HUDEP-2 (cell line): ENCODE results near the gene KIAA0040.

Source experiments
- DNase-seq, 76 experiments: peaks; one replicate each; lab custom pipeline; 2025; ENCODE audit not compliant: unreplicated experiment in 76 of 76; lab: John Stamatoyannopoulos, UW

The KIAA0040 gene

DNA sequence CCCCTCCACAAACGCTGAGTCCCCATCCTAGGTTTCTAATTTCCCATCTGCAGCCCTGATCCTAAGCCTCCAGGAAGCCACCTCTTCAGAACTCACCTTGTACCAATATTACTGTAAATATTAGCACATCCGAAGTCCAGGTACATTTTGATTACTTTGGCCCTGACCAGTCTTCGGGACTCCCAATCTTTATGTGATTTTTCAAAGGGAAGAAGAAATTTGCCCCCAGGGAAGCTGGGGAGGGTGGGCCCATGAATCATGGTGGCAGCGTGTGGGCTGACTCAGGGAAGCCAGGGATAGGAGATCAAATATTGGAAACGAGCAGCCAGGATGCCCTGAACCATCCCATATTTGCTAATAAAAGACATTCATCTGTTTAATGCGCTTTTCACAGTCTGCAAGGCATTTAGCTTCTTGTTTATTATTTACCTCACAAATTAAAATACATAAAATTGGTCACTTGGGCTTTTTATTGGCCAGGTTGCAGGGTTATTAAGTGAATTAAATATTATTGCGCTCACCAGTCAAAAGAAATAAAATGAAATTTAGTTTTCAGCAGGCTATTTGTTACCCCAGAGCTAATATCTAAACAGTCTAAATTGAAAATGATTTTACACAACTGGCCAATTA lies 46.6 kb downstream of the KIAA0040 start:
- no peak for DNase-seq

DNA sequence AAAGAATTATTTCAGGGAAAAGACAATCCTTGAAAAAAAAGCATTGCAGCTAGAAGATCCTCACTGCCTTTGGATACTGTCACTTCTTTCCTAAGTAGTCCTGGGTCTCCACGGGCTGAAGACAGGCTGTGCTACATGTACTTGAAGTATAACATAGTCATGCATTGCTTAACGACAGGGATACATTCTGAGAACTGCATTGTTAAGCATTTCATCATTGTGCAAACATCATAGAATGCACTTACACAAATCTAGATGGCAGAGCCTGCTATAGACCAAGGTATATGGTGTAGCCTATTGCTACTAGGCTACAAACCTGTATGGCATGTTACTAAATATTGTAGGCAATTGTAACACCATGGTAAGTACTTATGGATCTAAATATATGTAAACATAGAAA lies 54.0 kb downstream of the KIAA0040 start:
- no peak for DNase-seq

DNA sequence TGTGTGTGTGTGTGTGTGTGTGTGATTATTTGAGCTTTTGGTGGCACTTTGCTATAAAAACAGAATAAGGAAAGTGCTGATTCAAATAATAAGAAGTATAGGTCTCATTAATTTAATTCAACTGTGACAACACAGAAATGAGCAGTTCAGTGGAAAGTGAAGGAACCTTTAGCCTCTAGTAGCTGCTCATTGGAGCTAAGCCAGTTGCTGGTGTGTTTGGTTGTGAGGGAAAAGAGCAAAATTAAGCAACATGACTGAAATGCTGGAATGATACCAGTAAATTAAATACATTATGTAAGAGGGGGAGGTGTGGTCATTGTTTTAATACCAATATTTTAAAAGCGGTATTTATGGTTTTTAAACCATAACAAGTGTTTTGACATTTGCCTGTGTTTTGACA lies 55.2 kb downstream of the KIAA0040 start:
- no peak for DNase-seq

DNA sequence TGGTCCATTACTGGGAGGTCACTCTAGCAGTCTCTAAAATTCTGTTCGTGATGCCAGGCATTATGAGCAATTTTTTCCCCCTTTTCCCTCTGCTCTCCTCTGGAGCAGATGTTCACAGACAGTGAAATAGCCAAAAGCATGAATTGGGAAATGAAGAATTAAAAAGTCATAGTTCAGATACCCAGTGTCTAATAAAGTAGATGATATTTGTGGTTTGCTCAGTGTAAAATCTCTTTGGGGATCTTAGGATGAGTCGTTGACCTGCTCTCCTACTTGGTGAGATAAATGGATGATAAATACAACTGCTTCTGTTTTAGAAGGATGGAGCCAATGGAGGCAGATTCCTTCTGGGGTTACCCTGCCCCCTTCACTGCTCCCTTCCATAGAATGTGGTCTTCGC lies 56.3 kb downstream of the KIAA0040 start:
- no peak for DNase-seq

DNA sequence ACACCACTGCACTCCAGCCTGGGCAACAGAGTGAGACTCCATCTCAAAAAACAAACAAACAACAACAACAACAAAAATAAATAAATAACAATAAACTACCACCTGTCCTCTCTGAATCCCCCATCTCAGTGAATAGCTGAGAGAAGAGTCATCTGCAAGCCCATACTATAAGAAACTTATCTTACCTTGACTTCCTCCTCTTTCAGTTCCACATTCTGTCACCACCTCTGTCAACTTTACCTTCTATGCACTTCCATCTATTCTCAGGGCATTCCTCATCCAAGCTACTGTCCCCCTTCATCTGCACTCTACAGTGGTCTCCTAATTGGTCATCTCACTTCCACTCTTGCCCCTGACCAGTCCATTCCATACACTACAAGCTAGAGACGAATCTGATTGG lies 58.1 kb downstream of the KIAA0040 start:
- no peak for DNase-seq

DNA sequence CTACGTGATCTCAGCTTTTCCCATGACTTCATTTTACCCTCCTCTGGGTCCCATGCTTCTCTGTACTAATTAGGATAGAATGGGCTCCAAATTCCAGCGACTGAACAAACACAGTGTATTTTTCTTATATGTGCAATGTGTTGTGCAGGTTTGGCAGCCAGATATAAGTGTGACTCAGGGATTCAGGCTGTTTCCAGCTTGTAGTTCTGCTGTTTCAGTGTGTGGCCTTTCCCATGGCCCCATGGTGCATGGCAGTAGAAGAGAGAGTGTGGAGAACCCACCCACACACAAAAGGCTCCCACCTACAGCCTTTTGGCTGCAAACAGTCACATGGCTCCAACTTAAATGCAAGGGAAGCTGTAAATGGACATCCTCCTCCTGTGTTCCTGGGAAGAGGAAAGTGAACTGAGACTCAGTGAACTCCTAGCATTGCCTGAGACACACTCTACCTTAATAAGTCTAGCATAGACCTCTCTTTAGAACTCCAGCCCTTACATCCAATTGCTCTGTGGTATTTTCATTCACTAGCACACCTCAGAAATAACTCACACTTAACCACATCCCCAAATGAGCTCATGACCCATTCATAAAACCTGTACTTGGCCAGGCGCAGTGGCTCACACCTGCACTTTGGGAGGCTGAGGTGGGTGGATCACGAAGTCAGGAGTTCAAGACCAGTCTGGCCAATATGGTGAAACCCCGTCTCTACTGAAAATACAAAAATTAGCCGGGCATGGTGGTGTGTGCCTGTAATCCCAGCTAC lies 58.7 kb downstream of the KIAA0040 start:
- DNase-seq: no peak

DNA sequence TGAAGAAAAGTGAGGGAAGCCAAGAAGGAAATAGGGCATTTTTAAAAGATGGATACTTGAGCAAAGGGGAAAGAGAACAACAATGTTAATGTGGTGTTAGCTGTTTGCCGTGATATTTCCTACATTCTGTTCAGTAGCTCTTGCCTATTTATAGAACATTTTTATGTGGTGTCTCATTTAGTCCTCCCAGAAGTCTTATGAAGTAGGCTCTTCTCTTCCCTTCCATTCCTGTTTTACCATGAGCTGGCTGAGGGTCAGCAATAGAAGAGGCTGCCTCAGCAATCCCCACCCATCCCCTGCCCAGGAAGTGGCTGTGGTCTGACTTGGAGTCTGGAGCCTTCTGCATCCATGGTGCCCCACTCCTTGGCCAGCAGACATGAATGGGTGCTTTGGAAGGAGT lies 60.1 kb downstream of the KIAA0040 start:
- DNase-seq: no peak

DNA sequence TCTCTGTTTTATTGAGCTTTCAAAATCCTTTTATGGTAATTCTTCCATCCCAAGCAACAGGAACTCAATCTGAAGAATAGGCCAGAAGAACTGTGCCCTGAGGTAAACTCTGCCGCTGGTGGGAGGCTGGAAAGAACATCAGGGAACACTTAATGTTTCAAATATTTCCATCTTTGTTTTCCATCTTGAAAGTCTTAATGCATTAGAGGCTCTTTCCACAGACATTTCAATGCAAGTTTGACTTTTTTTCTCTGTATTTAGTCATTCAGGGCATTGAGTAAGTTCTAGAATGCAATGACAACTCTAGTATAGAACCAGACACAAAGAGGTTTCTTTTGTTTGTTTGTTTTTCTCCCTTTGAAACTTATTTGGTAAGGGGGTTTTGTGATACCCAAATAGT lies 61.5 kb downstream of the KIAA0040 start:
- DNase-seq: no peak

DNA sequence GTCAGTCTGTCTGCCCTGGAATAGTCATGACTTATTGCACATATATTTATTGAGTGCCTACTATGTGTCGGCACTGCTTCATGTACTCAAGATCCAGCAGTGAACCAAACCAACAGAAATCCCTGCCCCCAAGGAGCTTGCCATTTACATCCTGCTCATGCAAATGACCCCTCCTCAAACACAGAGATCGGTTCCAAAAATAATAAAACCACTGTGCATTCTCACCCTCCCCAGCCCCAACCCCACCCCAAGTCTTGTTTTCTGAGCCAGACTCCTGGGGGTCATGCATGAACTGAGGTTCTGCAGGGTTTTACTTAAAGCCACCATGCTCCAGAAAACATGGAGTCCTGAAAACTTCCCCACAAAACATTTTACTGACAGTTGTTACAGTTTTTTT lies 61.9 kb downstream of the KIAA0040 start:
- no peak for DNase-seq

DNA sequence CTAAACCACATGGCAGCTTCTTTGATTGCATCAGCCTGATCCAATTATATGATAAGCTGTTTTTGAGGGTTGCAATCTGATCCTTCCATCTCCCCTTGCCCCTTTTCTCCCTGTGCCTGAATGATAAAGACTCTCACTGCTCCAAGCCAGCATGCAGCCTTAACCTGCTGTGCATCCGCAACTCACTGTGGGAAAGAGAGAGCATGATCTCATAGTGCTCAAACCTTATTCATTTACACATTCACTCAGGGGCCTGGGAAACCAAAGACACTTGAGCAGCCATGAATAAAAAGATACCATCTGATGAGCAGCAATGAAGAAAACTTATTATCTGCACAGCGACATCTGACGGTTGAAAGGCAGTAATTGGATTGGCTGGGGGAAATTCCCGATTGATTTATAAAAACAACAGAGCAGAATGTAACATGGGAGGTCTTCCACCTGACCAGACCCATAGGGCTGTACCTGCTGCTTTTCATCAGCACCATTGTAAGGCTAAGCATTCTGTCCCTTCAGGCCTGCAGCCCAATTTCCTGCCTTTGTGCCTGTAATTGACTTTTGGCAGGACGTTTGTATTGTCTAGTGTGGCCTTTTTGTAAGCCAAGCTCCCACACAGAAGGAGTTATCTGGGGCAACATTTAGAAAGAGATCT lies 62.5 kb downstream of the KIAA0040 start:
- DNase-seq: no peak

DNA sequence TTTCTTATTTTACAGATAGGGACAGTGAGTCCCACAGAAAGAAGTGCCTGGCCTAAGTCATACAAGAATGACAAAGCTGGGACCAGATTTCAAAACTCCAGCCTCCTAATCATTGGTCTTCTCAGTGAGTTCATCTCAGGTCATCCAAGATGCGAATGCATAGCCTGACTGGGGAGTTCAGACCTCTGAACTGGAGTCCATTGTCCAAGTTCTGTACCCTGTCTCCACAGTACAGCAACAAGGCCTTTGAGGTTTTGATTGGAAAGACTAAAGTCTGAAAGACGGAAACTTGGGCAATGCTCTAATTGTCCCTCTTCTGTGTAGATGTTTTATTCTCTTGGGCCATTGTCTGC lies 63.0 kb downstream of the KIAA0040 start:
- no peak for DNase-seq

DNA sequence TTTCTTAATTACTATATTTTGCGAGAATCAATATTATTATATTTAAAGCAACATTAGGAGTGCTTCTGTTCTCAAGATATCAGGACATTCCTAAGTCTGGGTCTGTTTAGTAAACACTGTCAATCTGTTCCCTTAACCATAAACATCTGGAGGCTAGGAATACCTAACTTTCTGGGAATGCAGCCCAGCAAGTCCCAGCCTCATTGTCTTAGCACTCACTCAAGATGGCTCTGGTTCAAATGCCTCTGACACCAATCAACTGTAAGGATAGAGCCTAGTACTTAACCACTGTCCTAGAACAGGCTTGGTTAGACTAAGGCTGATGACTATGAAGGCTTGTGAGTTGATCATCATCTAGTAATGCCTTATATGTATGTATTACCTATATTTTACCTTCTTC lies 63.4 kb downstream of the KIAA0040 start:
- DNase-seq: no peak

DNA sequence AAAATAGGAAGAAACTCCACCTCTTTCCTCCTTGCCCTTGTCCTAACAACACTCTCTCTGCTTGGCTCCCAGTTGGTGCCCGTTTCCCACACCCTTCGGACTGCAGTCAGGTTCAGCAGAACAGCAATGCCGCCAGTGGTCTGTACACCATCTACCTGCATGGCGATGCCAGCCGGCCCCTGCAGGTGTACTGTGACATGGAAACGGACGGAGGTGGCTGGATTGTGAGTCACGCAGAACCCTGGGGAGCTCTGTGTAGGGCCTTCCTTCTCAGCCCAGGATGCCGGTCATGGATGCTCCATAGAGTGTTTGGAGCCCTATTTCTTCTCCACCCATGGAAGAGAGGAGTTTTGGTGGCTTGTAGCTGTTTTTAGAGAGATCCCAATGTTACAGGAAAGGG lies 64.1 kb downstream of the KIAA0040 start:
- no peak for DNase-seq

DNA sequence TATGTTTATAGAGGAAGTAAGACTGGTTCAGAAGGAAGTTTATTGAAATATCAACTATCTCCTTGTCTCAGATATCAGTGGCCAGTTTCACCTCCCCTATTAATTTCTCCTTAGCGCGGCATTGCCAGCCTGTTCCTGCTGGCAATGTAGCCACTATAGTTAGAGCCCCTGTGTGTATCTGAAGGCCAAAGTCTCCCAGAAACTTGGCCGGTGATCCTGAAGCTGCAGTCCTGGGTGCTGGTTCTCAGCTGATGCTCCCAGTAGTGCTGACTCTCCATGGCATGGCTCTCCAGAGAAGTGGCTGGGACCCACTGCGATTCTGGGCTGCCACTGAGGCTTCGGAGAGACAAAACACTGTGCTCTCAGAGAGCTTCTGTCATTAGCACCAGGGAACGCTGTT lies 65.0 kb downstream of the KIAA0040 start:
- DNase-seq: no peak

DNA sequence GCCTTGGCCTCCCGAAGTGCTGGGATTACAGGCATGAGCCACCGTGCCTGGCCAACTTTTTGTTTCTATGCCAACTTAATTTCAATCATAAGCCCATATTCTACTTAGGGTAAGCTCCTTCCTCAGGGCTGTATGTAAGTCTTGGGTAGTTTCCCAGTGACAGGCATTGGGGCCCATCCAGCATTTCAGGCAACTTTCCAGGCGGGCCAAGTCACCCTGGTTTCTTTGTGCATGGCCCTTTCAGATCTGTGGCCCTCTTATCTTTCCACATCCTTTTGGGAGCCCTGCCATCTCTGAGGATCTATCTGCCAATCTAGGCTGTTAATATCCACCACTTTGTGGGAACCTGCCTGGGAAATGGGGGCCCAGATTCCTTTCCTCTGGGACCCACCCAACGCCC lies 66.2 kb downstream of the KIAA0040 start:
- DNase-seq: no peak

DNA sequence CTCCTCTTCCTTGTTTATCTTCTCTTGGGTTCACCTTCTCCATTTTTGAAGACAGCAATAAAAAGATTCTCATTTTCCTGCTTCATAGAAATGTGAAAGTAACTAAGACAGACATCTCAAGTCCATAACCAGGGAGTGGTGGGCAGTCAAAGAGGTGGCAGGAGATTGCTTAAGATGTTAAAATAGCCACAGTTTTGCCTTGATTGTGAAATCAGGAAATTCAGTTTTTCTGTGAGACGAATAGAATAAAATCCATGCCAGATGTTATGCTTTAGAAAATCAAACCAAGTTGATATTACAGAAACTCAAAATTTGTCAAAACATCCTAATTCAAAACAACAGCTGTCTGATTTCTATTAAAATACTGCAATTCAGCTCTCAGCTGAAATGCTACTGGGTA lies 67.7 kb downstream of the KIAA0040 start:
- no peak for DNase-seq

DNA sequence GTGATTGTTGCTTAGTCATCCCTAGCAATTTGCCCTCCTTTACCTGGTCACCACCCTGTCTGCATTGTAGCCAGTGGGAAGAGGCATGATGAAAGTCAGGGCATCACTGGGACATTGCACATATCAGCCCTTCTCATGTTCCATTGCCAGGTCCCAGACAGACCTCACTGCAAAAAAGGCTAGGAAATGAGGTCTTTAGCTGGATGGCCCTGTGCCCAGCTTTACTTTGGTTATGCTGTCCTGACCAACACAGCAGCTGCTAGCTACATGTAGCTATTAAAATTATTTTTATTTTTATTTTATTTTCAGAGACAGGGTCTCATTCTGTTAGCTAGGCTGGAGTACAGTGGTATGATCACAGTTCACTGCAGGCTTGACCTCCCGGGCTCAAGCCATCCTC lies 72.1 kb downstream of the KIAA0040 start:
- DNase-seq: no peak

DNA sequence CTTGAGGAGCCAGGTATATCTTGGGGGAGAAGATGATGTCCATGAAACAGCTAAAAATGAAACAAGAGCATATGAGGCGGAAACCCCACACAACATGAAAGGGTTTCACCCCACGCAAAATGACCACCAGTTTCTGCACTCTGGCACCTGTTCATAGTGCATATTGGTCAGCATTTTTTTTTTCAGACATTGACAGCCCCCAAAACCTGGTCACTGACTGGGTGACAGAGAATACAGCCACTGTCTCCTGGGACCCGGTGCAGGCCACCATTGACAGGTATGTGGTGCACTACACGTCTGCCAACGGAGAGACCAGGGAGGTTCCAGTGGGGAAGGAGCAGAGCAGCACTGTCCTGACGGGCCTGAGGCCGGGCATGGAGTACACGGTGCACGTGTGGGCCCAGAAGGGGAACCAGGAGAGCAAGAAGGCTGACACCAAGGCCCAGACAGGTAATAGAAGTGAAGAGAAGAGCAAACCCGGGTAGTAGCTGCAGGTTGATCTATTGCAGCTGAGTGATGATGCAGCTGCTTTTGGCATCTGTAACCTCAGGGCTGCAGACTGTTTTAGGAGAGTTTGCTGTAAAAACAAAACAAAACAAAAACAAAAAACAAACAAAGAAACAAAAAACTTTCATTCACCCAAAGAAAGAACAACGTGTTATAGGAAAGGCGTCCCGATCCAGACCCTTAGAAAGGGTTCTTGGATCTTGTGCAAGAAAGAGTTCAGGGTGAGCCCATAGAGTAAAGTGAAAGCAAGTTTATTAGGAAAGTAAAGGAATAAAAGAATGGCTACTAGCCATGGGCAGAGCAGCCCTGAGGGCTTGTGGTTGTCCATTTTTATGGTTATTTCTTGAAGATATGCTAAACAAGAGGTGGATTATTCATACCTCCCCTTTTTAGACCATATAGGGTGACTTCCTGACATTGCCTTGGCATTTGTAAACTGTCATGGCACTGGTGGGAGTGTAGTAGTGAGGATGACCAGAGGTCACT lies 73.9 kb downstream of the KIAA0040 start:
- DNase-seq: no peak

DNA sequence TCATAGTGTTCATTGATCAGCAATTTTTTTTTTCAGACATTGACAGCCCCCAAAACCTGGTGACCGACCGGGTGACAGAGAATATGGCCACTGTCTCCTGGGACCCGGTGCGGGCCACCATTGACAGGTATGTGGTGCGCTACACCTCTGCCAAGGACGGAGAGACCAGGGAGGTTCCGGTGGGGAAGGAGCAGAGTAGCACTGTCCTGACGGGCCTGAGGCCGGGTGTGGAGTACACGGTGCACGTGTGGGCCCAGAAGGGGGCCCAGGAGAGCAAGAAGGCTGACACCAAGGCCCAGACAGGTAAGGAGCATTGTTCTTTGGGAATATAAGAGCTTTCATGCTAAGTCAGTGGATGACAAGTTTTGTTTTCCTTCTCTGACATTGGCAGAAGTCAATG lies 75.7 kb downstream of the KIAA0040 start:
- no peak for DNase-seq

DNA sequence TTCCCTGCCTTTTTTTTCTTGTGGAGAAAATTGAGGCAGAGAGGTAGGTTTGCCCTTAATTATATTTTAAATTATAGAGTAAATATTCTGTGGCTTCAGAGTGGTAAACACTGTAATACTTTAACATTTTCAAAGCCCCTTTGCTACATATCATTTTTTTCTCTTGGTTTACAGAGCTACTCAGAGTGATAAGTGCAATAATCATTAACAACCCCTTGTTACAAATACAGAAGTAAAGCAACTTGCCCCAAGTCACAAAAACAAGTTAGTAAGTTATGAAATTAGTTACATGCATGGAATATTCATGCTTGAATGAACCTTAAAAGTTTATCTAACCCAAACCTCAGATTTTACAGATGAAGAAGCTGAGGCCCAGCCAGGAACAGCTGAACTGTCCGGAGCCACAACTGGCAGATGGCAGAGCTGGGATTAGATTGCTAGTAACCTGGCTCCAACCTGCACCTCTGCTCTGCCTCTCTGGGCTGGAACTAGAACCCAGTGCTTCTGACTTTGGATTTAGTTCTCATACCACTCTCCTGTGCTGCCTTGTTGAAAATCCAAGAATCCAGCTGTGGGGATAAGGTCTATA lies 76.3 kb downstream of the KIAA0040 start:
- DNase-seq: no peak

DNA sequence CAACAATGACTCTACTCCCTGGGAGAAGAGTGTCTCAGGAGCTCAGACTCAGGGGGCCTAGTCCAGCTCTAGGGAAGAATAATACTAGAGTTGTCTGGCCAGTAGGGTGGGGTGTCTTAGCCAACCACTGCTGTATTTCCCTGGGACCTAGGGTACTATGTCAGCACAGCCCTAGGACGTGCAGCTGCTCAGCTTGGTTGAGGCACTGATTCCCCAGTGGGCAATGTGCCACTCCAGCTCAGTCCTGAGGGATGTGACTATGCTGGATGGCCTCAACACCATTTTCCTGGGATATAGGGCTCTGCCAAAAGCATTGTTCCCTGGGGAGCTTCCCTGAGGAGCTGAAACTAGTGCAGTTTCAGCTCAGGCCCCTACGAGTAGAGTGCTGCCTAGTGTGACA lies 77.6 kb downstream of the KIAA0040 start:
- DNase-seq: no peak
